ENCODE data around the gene MAP4K2. TPM values are rescaled to one million over a fixed set of nuclear protein-coding genes. Genes with fewer than 3 reads are reported as not detected.

MAP4K2 gene
- total and polyA plus RNA-seq, 2 experiments from 2014 or later = 16.1 to 35.9 TPM

DNA sequence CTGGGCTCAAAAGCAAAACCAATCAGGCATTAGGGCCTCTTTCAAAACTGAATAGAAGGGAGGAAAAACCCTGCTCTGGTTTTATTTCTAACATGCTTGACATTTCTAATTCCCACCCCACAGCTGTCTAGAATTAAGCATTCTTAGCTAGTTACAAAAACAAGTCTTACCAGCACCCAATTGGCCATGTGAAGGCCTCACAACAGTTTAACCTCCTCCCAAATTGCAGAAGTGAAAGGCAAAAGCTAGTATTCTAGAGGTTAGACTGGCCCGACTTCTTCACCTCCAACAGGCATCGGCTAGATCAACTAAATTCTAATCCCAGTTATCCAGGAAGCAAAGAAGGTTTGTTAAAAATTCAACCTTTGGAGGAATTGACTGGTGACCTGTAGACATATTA is 31.2 kb downstream of the MAP4K2 start:
- TF ChIP-seq CTCF (IDR thresholded peaks at IDR 0.05; ENCODE audit: low read depth, low read length) = no peak
- Histone ChIP-seq H3K9me3 (ENCODE audit: low read depth) (no peaks in the 10 kb centered on the region), H3K4me3 (no peak overlapping the region), H3K36me3 (peaks cover 93% of the 10 kb centered on the region), H3K27me3 (no peaks in the 10 kb centered on the region), H3K4me1 (ENCODE audit: low read depth) (peaks cover 12% of the 10 kb centered on the region), H3K27ac (no peak overlapping the region)
- no peak for DNase-seq (ENCODE audit: low read depth in 1 of 2, low spot score in 1 of 2)

DNA sequence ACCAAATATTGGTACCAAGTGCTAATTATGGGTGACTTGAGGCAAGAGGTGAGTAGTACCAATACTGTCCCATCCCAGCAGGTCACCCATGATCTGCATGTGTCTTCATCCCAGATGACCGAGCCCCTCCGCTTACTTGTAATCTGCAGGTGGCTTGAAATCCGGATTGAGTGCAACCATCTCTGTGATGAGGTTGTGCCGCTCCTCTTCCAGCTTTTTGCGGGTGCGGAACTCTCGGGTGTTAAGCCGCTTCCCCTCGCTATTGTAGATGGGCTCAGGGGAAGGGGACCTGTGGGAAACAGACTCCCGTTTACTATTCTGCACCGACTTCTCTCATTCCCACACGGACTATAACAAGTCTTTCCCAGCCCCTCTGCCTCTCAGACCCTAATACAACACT is 32.9 kb downstream of the MAP4K2 start:
- peaks cover 96% of the 10 kb centered on the region for H3K36me3 ChIP-seq

DNA sequence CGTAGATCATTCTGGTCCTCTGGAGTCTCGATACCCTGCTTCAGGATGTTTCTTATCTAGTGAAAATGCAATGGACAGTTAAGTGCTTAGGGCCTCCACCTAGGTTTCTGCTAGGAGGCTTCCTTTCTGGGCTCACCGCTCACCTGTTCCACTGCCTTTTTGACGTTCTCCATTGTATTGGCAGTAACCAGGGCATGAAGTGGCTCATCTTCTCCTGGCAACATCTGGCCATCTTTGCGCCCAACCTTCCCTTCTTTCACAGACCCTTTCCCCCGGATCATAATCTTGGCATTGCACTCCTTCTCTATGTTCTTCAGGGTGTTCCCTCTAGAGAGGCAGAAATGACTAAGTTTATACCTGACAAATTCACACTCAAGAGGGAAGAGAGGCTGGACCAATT is 33.7 kb downstream of the MAP4K2 start:
- TF ChIP-seq CTCF (IDR thresholded peaks at IDR 0.05; ENCODE audit: low read depth, low read length) = no peak
- DNase-seq (ENCODE audit: low read depth in 1 of 2, low spot score in 1 of 2) = no peak
- Histone ChIP-seq H3K4me3 (no peak overlapping the region), H3K27ac (no peak overlapping the region), H3K27me3 (no peaks in the 10 kb centered on the region), H3K4me1 (ENCODE audit: low read depth) (peaks cover 12% of the 10 kb centered on the region), H3K9me3 (ENCODE audit: low read depth) (no peaks in the 10 kb centered on the region), H3K36me3 (peaks cover 100% of the 10 kb centered on the region)

More for the DNA sequence above, 32.9 kb downstream of the MAP4K2 start:
- H3K27me3 ChIP-seq = no peaks in the 10 kb centered on the region
- no peak overlapping the region for H3K4me3 ChIP-seq
- no peaks in the 10 kb centered on the region for H3K9me3 ChIP-seq (ENCODE audit: low read depth)
- DNase-seq (ENCODE audit: low read depth in 1 of 2, low spot score in 1 of 2) = no peak
- no peak overlapping the region for H3K27ac ChIP-seq
- TF ChIP-seq CTCF (IDR thresholded peaks at IDR 0.05; ENCODE audit: low read depth, low read length) = no peak
- H3K4me1 ChIP-seq (ENCODE audit: low read depth) = peaks cover 6% of the 10 kb centered on the region

- H3K36me3 ChIP-seq = peaks cover 91% of the 10 kb centered on the region
- no peak overlapping the region for H3K4me3 ChIP-seq
- peaks cover 22% of the 10 kb centered on the region for H3K4me1 ChIP-seq (ENCODE audit: low read depth)
- H3K9me3 ChIP-seq (ENCODE audit: low read depth) = no peaks in the 10 kb centered on the region
- peak overlapping the region; percentile 13 for H3K27ac ChIP-seq
- no peak for DNase-seq (ENCODE audit: low read depth in 1 of 2, low spot score in 1 of 2)
- TF ChIP-seq CTCF (IDR thresholded peaks at IDR 0.05; ENCODE audit: low read depth, low read length) = no peak
- H3K27me3 ChIP-seq = no peaks in the 10 kb centered on the region
These were observed 34.7 kb downstream of the MAP4K2 start for GRCh38 chr11:64768300-64768694.

- Histone ChIP-seq H3K27me3 (no peaks in the 10 kb centered on the region), H3K4me1 (ENCODE audit: low read depth) (peaks cover 28% of the 10 kb centered on the region), H3K9me3 (ENCODE audit: low read depth) (no peaks in the 10 kb centered on the region), H3K4me3 (no peak overlapping the region), H3K27ac (peak overlapping the region; percentile 15), H3K36me3 (peaks cover 84% of the 10 kb centered on the region)
- peak; percentile 82 to 86 for DNase-seq (ENCODE audit: low read depth in 1 of 2, low spot score in 1 of 2)
- peak; percentile 80 for TF ChIP-seq CTCF (IDR thresholded peaks at IDR 0.05; ENCODE audit: low read depth, low read length)
These were observed 35.4 kb downstream of the MAP4K2 start for GRCh38 chr11:64767344-64768299.
